HEK293 (cell line): ENCODE measurements around the gene CEP104.

Experiments used
- CTCF ChIA-PET: fragments of 350-600 bp; formaldehyde crosslinking; extraction: SDS; loops from one replicate; lab custom pipeline; 2021; ENCODE audit warnings: antibody characterized with exemption; lab: Yijun Ruan, JAX
- POLR2A ChIA-PET: fragments of 300-600 bp; formaldehyde crosslinking; extraction: SDS; loops from one replicate; lab custom pipeline; 2020; ENCODE audit warnings: antibody characterized with exemption, inconsistent platforms; lab: Yijun Ruan, JAX
- H3K27ac ChIP-seq: fragments of 200-500 bp; sonication (Bioruptor generic); 2 replicates; pipeline ENCODE4 v1.5.1; 2014; ENCODE audit warnings: low read depth, low read length, control low read depth, inconsistent platforms; ENCODE audit errors: extremely low read depth
- H3K36me3 ChIP-seq, 2 experiments: fragments of 200-500 bp in 1 of 2; sonication (Bioruptor generic) in 1 of 2; 1 replicate in 1 of 2; 2 replicates in 1 of 2; pipeline ENCODE4 v1.5.1; 2014 to 2017; ENCODE audit warnings: inconsistent platforms in 2 of 2, low read length in 2 of 2; ENCODE audit not compliant: control insufficient read depth in 2 of 2, insufficient read depth in 1 of 2
- H3K4me1 ChIP-seq: fragments of 200-500 bp; sonication (Bioruptor generic); 2 replicates; pipeline ENCODE4 v1.5.1; 2014; ENCODE audit warnings: mild to moderate bottlenecking, low read length, inconsistent platforms; ENCODE audit not compliant: control insufficient read depth, insufficient read depth
- H3K4me3 ChIP-seq: 2 replicates; pipeline ENCODE4 v1.5.1; 2011; ENCODE audit warnings: low read depth, mild to moderate bottlenecking, control low read depth, low read length, moderate library complexity
- H3K9me3 ChIP-seq: fragments of 200-500 bp; sonication (Bioruptor generic); 2 replicates; pipeline ENCODE4 v1.5.1; 2014; ENCODE audit warnings: low read depth, low read length, inconsistent platforms; ENCODE audit not compliant: control insufficient read depth, insufficient read depth
- BCL11A ChIP-seq: fragments of 450-650 bp; formaldehyde crosslinking; IDR thresholded peaks from 2 replicates; pipeline ENCODE4 v1.5.1; 2016; ENCODE audit warnings: low read depth, missing biosample characterization, missing genetic modification characterization
- REPIN1 ChIP-seq: fragments of 450-650 bp; formaldehyde crosslinking; IDR thresholded peaks from 2 replicates; pipeline ENCODE4 v1.5.1; 2017; ENCODE audit warnings: missing biosample characterization, missing genetic modification characterization, low read depth
- REST ChIP-seq: fragments of 450-650 bp; formaldehyde crosslinking; IDR thresholded peaks from 2 replicates; pipeline ENCODE4 v1.5.1; 2016; ENCODE audit warnings: missing biosample characterization, missing genetic modification characterization
- SCRT2 ChIP-seq: fragments of 450-650 bp; formaldehyde crosslinking; IDR thresholded peaks from 2 replicates; pipeline ENCODE4 v1.5.1; 2016; ENCODE audit warnings: missing biosample characterization, missing genetic modification characterization
- SP3 ChIP-seq: fragments of 450-650 bp; formaldehyde crosslinking; IDR thresholded peaks from 2 replicates; pipeline ENCODE4 v1.5.1; 2016; ENCODE audit warnings: missing biosample characterization, missing genetic modification characterization
- ZEB2 ChIP-seq: fragments of 450-650 bp; formaldehyde crosslinking; IDR thresholded peaks from 2 replicates; pipeline ENCODE4 v1.5.1; 2016; ENCODE audit warnings: missing biosample characterization, missing genetic modification characterization
- ZNF16 ChIP-seq: fragments of 450-650 bp; formaldehyde crosslinking; IDR thresholded peaks from 2 replicates; pipeline ENCODE4 v1.5.1; 2016; ENCODE audit warnings: low read depth, missing biosample characterization, missing genetic modification characterization
- ZNF175 ChIP-seq: fragments of 450-650 bp; formaldehyde crosslinking; IDR thresholded peaks from 2 replicates; pipeline ENCODE4 v1.5.1; 2016; ENCODE audit warnings: missing biosample characterization, missing genetic modification characterization
- ZNF221 ChIP-seq: fragments of 450-650 bp; formaldehyde crosslinking; IDR thresholded peaks from 2 replicates; pipeline ENCODE4 v1.5.1; 2017; ENCODE audit warnings: missing biosample characterization, missing genetic modification characterization, borderline replicate concordance
- ZNF473 ChIP-seq: fragments of 450-650 bp; formaldehyde crosslinking; IDR thresholded peaks from 2 replicates; pipeline ENCODE4 v1.5.1; 2017; ENCODE audit warnings: missing biosample characterization, missing genetic modification characterization
- ZNF560 ChIP-seq: fragments of 450-650 bp; formaldehyde crosslinking; IDR thresholded peaks from 2 replicates; pipeline ENCODE4 v1.5.1; 2017; ENCODE audit warnings: missing biosample characterization, missing genetic modification characterization, borderline replicate concordance
- ZNF585B ChIP-seq: fragments of 450-650 bp; formaldehyde crosslinking; IDR thresholded peaks from 2 replicates; pipeline ENCODE4 v1.5.1; 2016; ENCODE audit warnings: missing biosample characterization, missing genetic modification characterization
- ZNF660 ChIP-seq: fragments of 450-650 bp; IDR thresholded peaks from 2 replicates; pipeline ENCODE4 v1.5.1; 2018; ENCODE audit warnings: missing biosample characterization, mild to moderate bottlenecking, missing genetic modification characterization
- ZNF785 ChIP-seq: fragments of 450-650 bp; formaldehyde crosslinking; IDR thresholded peaks from 2 replicates; pipeline ENCODE4 v1.5.1; 2016; ENCODE audit warnings: missing biosample characterization, missing genetic modification characterization
- ZSCAN16 ChIP-seq: fragments of 450-650 bp; formaldehyde crosslinking; IDR thresholded peaks from 2 replicates; pipeline ENCODE4 v1.5.1; 2016; ENCODE audit warnings: missing biosample characterization, missing genetic modification characterization
- ZSCAN23 ChIP-seq: fragments of 450-650 bp; formaldehyde crosslinking; IDR thresholded peaks from 2 replicates; pipeline ENCODE4 v1.5.1; 2016; ENCODE audit warnings: missing biosample characterization, missing genetic modification characterization
- TF ChIP-seq, protein P1 (sequence below): fragments of 450-650 bp; formaldehyde crosslinking; IDR thresholded peaks from 2 replicates; pipeline ENCODE4 v1.5.1; 2016; ENCODE audit warnings: missing biosample characterization, missing genetic modification characterization
- TF ChIP-seq, protein P2 (sequence below): fragments of 450-650 bp; formaldehyde crosslinking; IDR thresholded peaks from 2 replicates; pipeline ENCODE4 v1.5.1; 2016; ENCODE audit warnings: missing biosample characterization, missing genetic modification characterization
- TF ChIP-seq, protein P3 (sequence below): fragments of 450-650 bp; formaldehyde crosslinking; IDR thresholded peaks from 2 replicates; pipeline ENCODE4 v1.5.1; 2016; ENCODE audit warnings: missing biosample characterization, missing genetic modification characterization
- TF ChIP-seq, protein P4 (sequence below): fragments of 450-650 bp; formaldehyde crosslinking; IDR thresholded peaks from 2 replicates; pipeline ENCODE4 v1.5.1; 2016; ENCODE audit warnings: missing biosample characterization, missing genetic modification characterization

Gene CEP104

DNA sequence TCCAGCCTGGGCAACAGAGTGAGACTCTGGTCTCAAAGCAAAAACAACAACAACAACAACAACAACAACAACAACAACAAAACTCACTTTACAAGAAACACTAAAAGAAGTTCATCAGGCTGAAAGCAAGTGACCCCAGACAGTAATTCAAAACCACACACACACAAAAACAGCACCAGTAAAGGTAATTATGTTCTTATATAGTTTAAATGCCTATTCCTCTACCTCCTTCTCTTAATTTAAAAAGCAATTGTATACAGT lies 41.4 kb upstream of the CEP104 start:
- POLR2A ChIA-PET: no interaction called here
- no peaks in the 10 kb centered on the region for H3K9me3 ChIP-seq
- TF ChIP-seq ZNF16 (tag by site-specific recombination): no peak
- TF ChIP-seq ZNF560 (tag by site-specific recombination): 0 out of 2 replicates have a peak, but pooled peaks have one; percentile 8
- TF ChIP-seq ZSCAN23 (tag by site-specific recombination): no peak
- TF ChIP-seq, protein P1, sequence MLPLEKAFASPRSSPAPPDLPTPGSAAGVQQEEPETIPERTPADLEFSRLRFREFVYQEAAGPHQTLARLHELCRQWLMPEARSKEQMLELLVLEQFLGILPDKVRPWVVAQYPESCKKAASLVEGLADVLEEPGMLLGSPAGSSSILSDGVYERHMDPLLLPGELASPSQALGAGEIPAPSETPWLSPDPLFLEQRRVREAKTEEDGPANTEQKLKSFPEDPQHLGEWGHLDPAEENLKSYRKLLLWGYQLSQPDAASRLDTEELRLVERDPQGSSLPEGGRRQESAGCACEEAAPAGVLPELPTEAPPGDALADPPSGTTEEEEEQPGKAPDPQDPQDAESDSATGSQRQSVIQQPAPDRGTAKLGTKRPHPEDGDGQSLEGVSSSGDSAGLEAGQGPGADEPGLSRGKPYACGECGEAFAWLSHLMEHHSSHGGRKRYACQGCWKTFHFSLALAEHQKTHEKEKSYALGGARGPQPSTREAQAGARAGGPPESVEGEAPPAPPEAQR: no peak
- no peak for TF ChIP-seq REST (tag by site-specific recombination)
- TF ChIP-seq REPIN1 (tag by site-specific recombination): 0 out of 2 replicates have a peak, but pooled peaks have one; percentile 48
- CTCF ChIA-PET: no interaction called here
- no peak overlapping the region for H3K4me3 ChIP-seq
- no peaks in the 10 kb centered on the region for H3K4me1 ChIP-seq
- peaks cover 0 to 28% of the 10 kb centered on the region in 2 experiments; a peak in 2 of 3 replicates for H3K36me3 ChIP-seq
- no peak overlapping the region for H3K27ac ChIP-seq

- Histone ChIP-seq H3K4me1 (no peaks in the 10 kb centered on the region), H3K36me3 (peaks cover 0 to 38% of the 10 kb centered on the region in 2 experiments; a peak in 2 of 3 replicates), H3K27ac (no peak overlapping the region), H3K4me3 (no peak overlapping the region), H3K9me3 (no peaks in the 10 kb centered on the region)
- TF ChIP-seq SCRT2 (tag by site-specific recombination): no peak
- no peak for TF ChIP-seq ZEB2
- no peak for TF ChIP-seq SP3
- TF ChIP-seq ZNF660 (tag by site-specific recombination): no peak
- TF ChIP-seq, protein P1: no peak
- TF ChIP-seq ZNF175 (tag by site-specific recombination): no peak
- CTCF ChIA-PET: no interaction called here
- POLR2A ChIA-PET: no interaction called here
These were observed 39.5 kb upstream of the CEP104 start for GRCh38 chr1:3896396-3897000.

GRCh38 chr1:3895951-3896325 lies 38.9 kb upstream of the CEP104 start:
- H3K27ac ChIP-seq: no peak overlapping the region
- no peaks in the 10 kb centered on the region for H3K4me1 ChIP-seq
- CTCF ChIA-PET: no interaction called here
- no peak overlapping the region for H3K4me3 ChIP-seq
- H3K36me3 ChIP-seq: peaks cover 2 to 44% of the 10 kb centered on the region in 2 experiments
- no peaks in the 10 kb centered on the region for H3K9me3 ChIP-seq
- POLR2A ChIA-PET: no interaction called here
- TF ChIP-seq ZSCAN16 (tag by site-specific recombination) (no peak), ZNF785 (tag by site-specific recombination) (no peak), ZNF473 (tag by site-specific recombination) (no peak), BCL11A (no peak), ZNF585B (no peak), ZNF221 (tag by site-specific recombination) (no peak)
- TF ChIP-seq, protein P2, sequence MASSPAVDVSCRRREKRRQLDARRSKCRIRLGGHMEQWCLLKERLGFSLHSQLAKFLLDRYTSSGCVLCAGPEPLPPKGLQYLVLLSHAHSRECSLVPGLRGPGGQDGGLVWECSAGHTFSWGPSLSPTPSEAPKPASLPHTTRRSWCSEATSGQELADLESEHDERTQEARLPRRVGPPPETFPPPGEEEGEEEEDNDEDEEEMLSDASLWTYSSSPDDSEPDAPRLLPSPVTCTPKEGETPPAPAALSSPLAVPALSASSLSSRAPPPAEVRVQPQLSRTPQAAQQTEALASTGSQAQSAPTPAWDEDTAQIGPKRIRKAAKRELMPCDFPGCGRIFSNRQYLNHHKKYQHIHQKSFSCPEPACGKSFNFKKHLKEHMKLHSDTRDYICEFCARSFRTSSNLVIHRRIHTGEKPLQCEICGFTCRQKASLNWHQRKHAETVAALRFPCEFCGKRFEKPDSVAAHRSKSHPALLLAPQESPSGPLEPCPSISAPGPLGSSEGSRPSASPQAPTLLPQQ (tag by site-specific recombination): no peak
- TF ChIP-seq, protein P3, sequence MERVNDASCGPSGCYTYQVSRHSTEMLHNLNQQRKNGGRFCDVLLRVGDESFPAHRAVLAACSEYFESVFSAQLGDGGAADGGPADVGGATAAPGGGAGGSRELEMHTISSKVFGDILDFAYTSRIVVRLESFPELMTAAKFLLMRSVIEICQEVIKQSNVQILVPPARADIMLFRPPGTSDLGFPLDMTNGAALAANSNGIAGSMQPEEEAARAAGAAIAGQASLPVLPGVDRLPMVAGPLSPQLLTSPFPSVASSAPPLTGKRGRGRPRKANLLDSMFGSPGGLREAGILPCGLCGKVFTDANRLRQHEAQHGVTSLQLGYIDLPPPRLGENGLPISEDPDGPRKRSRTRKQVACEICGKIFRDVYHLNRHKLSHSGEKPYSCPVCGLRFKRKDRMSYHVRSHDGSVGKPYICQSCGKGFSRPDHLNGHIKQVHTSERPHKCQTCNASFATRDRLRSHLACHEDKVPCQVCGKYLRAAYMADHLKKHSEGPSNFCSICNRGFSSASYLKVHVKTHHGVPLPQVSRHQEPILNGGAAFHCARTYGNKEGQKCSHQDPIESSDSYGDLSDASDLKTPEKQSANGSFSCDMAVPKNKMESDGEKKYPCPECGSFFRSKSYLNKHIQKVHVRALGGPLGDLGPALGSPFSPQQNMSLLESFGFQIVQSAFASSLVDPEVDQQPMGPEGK (tag by site-specific recombination): no peak
- TF ChIP-seq, protein P4, sequence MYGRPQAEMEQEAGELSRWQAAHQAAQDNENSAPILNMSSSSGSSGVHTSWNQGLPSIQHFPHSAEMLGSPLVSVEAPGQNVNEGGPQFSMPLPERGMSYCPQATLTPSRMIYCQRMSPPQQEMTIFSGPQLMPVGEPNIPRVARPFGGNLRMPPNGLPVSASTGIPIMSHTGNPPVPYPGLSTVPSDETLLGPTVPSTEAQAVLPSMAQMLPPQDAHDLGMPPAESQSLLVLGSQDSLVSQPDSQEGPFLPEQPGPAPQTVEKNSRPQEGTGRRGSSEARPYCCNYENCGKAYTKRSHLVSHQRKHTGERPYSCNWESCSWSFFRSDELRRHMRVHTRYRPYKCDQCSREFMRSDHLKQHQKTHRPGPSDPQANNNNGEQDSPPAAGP (tag by site-specific recombination): no peak
